HepG2 (cell line): ENCODE measurements around the gene ATRNL1. TPM values are rescaled to one million over a fixed set of nuclear protein-coding genes. Genes with fewer than 3 reads are reported as not detected.

ENCODE experiments used
- ATAC-seq: fragments of 200-7000 bp; cut with Tn5 transposase; 3 replicates; pipeline ENCODE4 v1.9.1; 2020; ENCODE audit warnings: mild to moderate bottlenecking, moderate library complexity
- BruUV-seq: library from RNA; stranded (reverse); fragments of 400-500 nt; replicated peaks from 2 replicates; lab custom pipeline; 2021; lab: Mats Ljungman, UMichigan
- CTCF ChIA-PET: fragments of 300-600 bp; formaldehyde crosslinking; extraction: SDS; loops from one replicate; lab custom pipeline; 2021; ENCODE audit warnings: low total read pairs, inconsistent platforms, low intra/inter-chr PET ratio; lab: Yijun Ruan, JAX
- POLR2A ChIA-PET: fragments of 350-600 bp; sonication (Branson Sonifier 250); formaldehyde crosslinking; loops from one replicate; lab custom pipeline; 2020; ENCODE audit warnings: antibody characterized with exemption, inconsistent platforms; lab: Yijun Ruan, JAX
- DNase-seq: peaks from one replicate; pipeline ENCODE4 v3.0.0-alpha.2; 2015; ENCODE audit warnings: low spot score
- FAIRE-seq: peaks from 3 replicates; lab custom pipeline; 2011; peaks lifted over from hg19 to GRCh38; lab: Jason Lieb, UNC
- H2AFZ ChIP-seq: one replicate; pipeline ENCODE4 v1.6.1; 2011; ENCODE audit warnings: low read length, inconsistent platforms
- H3K27ac ChIP-seq: fragments of 300-600 bp; 3 replicates; pipeline ENCODE4 v1.8.0; 2011; ENCODE audit warnings: mixed run types, mild to moderate bottlenecking, mixed read lengths, low read length, inconsistent platforms; ENCODE audit not compliant: insufficient read depth; ENCODE audit errors: extremely low read length
- H3K27me3 ChIP-seq, 2 experiments: fragments of 200-600 bp in 1 of 2; 2 replicates in 1 of 2; 3 replicates in 1 of 2; pipeline versions ENCODE4 v1.6.0 to v1.8.0; 2011; ENCODE audit warnings: low read length in 2 of 2, mild to moderate bottlenecking in 2 of 2, moderate library complexity in 2 of 2, inconsistent platforms in 1 of 2; ENCODE audit not compliant: insufficient read depth in 2 of 2, control insufficient read depth in 1 of 2
- H3K36me3 ChIP-seq, 2 experiments: fragments of 200-600 bp in 1 of 2; replicated peaks in 1 of 2; 2 replicates in 1 of 2; 3 replicates in 1 of 2; pipeline versions ENCODE4 v1.5.1 to v1.8.0; 2011; ENCODE audit warnings: low read length in 2 of 2, inconsistent platforms in 1 of 2; ENCODE audit not compliant: insufficient read depth in 2 of 2, control insufficient read depth in 1 of 2
- H3K4me1 ChIP-seq: 2 replicates; pipeline ENCODE4 v1.5.1; 2012; ENCODE audit warnings: low read length, inconsistent platforms; ENCODE audit not compliant: insufficient read depth
- H3K4me2 ChIP-seq: 2 replicates; pipeline ENCODE4 v1.6.0; 2011; ENCODE audit warnings: low read depth, low read length, inconsistent platforms
- H3K4me3 ChIP-seq, 3 experiments: fragments of 200-600 bp in 1 of 3; sonication (generic), shearing (Covaris generic) in 1 of 3; replicated peaks in 1 of 3; 2 replicates each; pipeline ENCODE4 v1.5.1; 2011 to 2016; ENCODE audit warnings: low read length in 3 of 3, inconsistent platforms in 2 of 3, low read depth in 2 of 3, mild to moderate bottlenecking in 2 of 3, control low read depth in 1 of 3, mixed read lengths in 1 of 3; ENCODE audit not compliant: insufficient read depth in 1 of 3
- H3K79me2 ChIP-seq: one replicate; pipeline ENCODE4 v1.6.1; 2011; ENCODE audit warnings: low read length, inconsistent platforms; ENCODE audit not compliant: insufficient read depth
- H3K9ac ChIP-seq: 2 replicates; pipeline ENCODE4 v1.6.0; 2011; ENCODE audit warnings: mild to moderate bottlenecking, low read depth, low read length, inconsistent platforms; ENCODE audit not compliant: insufficient read depth
- H3K9me3 ChIP-seq: 2 replicates; pipeline ENCODE4 v1.5.1; 2012; ENCODE audit warnings: mild to moderate bottlenecking, low read length
- H4K20me1 ChIP-seq: 2 replicates; pipeline ENCODE4 v1.6.0; 2011; ENCODE audit warnings: inconsistent platforms, mild to moderate bottlenecking, low read length, moderate library complexity; ENCODE audit not compliant: insufficient read depth
- ATF7 ChIP-seq, 2 experiments: fragments of 450-650 bp in 1 of 2; sonication (generic) in 1 of 2; formaldehyde crosslinking in 1 of 2; IDR thresholded peaks; 2 replicates each; pipeline versions ENCODE4 v1.4.0 to v1.6.1; 2016 to 2020; ENCODE audit warnings: antibody characterized with exemption in 1 of 2, mild to moderate bottlenecking in 1 of 2, missing genetic modification reagents in 1 of 2
- HNRNPUL1 ChIP-seq: fragments of 200-400 bp; formaldehyde crosslinking; IDR thresholded peaks from 2 replicates; pipeline ENCODE4 v1.6.1; 2017; ENCODE audit warnings: low read depth, mild to moderate bottlenecking, low read length, moderate library complexity
- RBAK ChIP-seq: sonication (generic); formaldehyde crosslinking; IDR thresholded peaks from 2 replicates; pipeline ENCODE4 v1.5.1; 2020; ENCODE audit warnings: mild to moderate bottlenecking, missing genetic modification reagents
- SAFB2 ChIP-seq: sonication (generic); formaldehyde crosslinking; IDR thresholded peaks from 2 replicates; pipeline ENCODE4 v1.5.1; 2020; ENCODE audit warnings: missing genetic modification reagents, low read depth, mild to moderate bottlenecking, borderline replicate concordance
- ZNF180 ChIP-seq: sonication (generic); formaldehyde crosslinking; IDR thresholded peaks from 2 replicates; pipeline ENCODE4 v1.4.0; 2020; ENCODE audit warnings: low read depth, missing genetic modification reagents, borderline replicate concordance
- ZNF24 ChIP-seq: fragments of 450-650 bp; IDR thresholded peaks from 2 replicates; pipeline ENCODE4 v1.6.1; 2017; ENCODE audit warnings: antibody characterized with exemption, mild to moderate bottlenecking
- ZNF331 ChIP-seq: sonication (generic); formaldehyde crosslinking; IDR thresholded peaks from 2 replicates; pipeline ENCODE4 v1.4.0; 2020; ENCODE audit warnings: missing genetic modification reagents
- ZNF468 ChIP-seq: sonication (generic); formaldehyde crosslinking; IDR thresholded peaks from 2 replicates; pipeline ENCODE4 v1.8.0; 2022; ENCODE audit warnings: mild to moderate bottlenecking, moderate library complexity, missing genetic modification reagents
- ZNF652 ChIP-seq: IDR thresholded peaks from 2 replicates; pipeline ENCODE4 v1.6.1; 2016; ENCODE audit warnings: low read depth, borderline replicate concordance
- WGBS: methylation state at CpG from one replicate; pipeline ENCODE4 v1.1.6; 2017; ENCODE audit warnings: low lambda C conversion rate; 5-methylcytosine and 5-hydroxymethylcytosine counted together
- in situ Hi-C: cut with HindIII; loops from 2 replicates; pipeline ENCODE4 v1.10.0; 2017; ENCODE audit warnings: low pct_unique_long_range_greater_than_20kb; ENCODE audit not compliant: extremely low pct_ligation_motif_present
- intact Hi-C: fragments of 100-400 bp; cut with micrococcal nuclease; formaldehyde crosslinking; loops from one replicate; pipeline ENCODE4 v1.10.0; 2022; ENCODE audit not compliant: unreplicated experiment
- polyA plus RNA-seq, 8 experiments: library from polyadenylated mRNA; depleted of rRNA in 3 of 8; stranded (reverse) in 7 of 8; unstranded in 1 of 8; fragments of >200 nt; fragmentation: Illumina TruSeq in 4 of 8; extraction: Trizol in 4 of 8; gene quantifications; 2 replicates each; pipeline versions ENCODE4 v1.2.1 to v1.2.3, GENCODE V29; 2011 to 2016; ENCODE audit warnings: low read depth in 4 of 8, missing spikeins in 1 of 8, mixed read lengths in 1 of 8; ENCODE audit not compliant: insufficient read depth in 1 of 8
- total RNA-seq, 5 experiments: library from RNA; depleted of rRNA; stranded (reverse); fragments of >200 nt; fragmentation: Illumina TruSeq; extraction: Trizol; gene quantifications; 2 replicates each; pipeline ENCODE4 v1.2.3, GENCODE V29; 2016; ENCODE audit warnings: low read depth in 1 of 5
- TF ChIP-seq, protein P1 (sequence below): sonication (generic); formaldehyde crosslinking; IDR thresholded peaks from 2 replicates; pipeline ENCODE4 v1.8.0; 2023; ENCODE audit warnings: mild to moderate bottlenecking, missing genetic modification reagents
- TF ChIP-seq, protein P2 (sequence below): sonication (generic); formaldehyde crosslinking; IDR thresholded peaks from 2 replicates; pipeline ENCODE4 v1.8.1; 2023; ENCODE audit warnings: mild to moderate bottlenecking, moderate library complexity, missing genetic modification reagents
- TF ChIP-seq, protein P3 (sequence below): IDR thresholded peaks from 2 replicates; pipeline ENCODE4 v1.6.1; 2012; ENCODE audit warnings: low read length, improper control_type of control experiment
- TF ChIP-seq, protein P4 (sequence below): sonication (generic); formaldehyde crosslinking; IDR thresholded peaks from 2 replicates; pipeline ENCODE4 v1.5.0; 2020; ENCODE audit warnings: mild to moderate bottlenecking, missing genetic modification reagents

ATRNL1 gene
- total and polyA plus RNA-seq, 2 of the 13 experiments (the other 11 are each of a cell fraction or from before 2014, with no cell fraction given) = 0.04 TPM; not detected in 1

- Histone ChIP-seq H2AFZ (no peak overlapping the region), H3K9ac (no peak overlapping the region), H3K4me3 (no peak overlapping the region), H3K4me1 (no peaks in the 10 kb centered on the region), H3K79me2 (no peaks in the 10 kb centered on the region), H3K4me2 (no peak overlapping the region), H3K27ac (no peak overlapping the region), H4K20me1 (no peaks in the 10 kb centered on the region), H3K9me3 (no peaks in the 10 kb centered on the region), H3K27me3 (no peaks in the 10 kb centered on the region), H3K36me3 (no peaks in the 10 kb centered on the region)
- CTCF ChIA-PET = no interaction called here
- intact Hi-C loops (no loop called here), in situ Hi-C loops (no loop called here)
- WGBS = 0% methylated on average over 2 of the region's 2 CpGs
- FAIRE-seq = no peak
- POLR2A ChIA-PET = no interaction called here
- ATAC-seq = no peak
- DNase-seq = no peak
- BruUV-seq = no TSS peak
- TF ChIP-seq ZNF180 (CRISPR knock-in tag) = no peak
- TF ChIP-seq ZNF468 = no peak
- no peak for TF ChIP-seq ATF7 (IDR thresholded peaks at IDR 0.05)
- no peak for TF ChIP-seq ATF7 (CRISPR knock-in tag; IDR thresholded peaks at IDR 0.05)
- TF ChIP-seq RBAK = no peak
- TF ChIP-seq, protein P1, sequence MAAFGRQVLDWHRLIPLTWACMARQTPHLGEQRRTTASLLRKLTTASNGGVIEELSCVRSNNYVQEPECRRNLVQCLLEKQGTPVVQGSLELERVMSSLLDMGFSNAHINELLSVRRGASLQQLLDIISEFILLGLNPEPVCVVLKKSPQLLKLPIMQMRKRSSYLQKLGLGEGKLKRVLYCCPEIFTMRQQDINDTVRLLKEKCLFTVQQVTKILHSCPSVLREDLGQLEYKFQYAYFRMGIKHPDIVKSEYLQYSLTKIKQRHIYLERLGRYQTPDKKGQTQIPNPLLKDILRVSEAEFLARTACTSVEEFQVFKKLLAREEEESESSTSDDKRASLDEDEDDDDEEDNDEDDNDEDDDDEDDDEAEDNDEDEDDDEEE (CRISPR knock-in tag) = no peak
- no peak for TF ChIP-seq ZNF331 (CRISPR knock-in tag)
- TF ChIP-seq, protein P2, sequence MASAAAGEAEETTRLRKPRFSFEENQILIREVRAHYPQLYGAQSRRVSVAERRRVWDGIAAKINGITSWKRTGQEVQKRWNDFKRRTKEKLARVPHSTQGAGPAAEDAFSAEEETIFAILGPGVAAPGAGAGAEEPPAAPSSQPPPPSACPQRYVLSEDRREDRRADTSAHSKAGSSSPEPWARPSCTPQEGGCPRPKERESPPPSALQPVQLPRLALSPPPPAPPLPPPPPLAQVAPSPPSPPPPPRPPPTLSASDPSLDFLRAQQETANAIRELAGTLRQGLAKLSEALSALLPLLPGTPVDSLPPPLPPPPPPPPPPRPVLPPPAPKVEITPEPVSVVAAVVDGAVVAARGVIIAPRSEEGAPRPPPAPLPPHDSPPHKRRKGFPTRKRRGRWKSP (CRISPR knock-in tag) = no peak
- TF ChIP-seq, protein P3, sequence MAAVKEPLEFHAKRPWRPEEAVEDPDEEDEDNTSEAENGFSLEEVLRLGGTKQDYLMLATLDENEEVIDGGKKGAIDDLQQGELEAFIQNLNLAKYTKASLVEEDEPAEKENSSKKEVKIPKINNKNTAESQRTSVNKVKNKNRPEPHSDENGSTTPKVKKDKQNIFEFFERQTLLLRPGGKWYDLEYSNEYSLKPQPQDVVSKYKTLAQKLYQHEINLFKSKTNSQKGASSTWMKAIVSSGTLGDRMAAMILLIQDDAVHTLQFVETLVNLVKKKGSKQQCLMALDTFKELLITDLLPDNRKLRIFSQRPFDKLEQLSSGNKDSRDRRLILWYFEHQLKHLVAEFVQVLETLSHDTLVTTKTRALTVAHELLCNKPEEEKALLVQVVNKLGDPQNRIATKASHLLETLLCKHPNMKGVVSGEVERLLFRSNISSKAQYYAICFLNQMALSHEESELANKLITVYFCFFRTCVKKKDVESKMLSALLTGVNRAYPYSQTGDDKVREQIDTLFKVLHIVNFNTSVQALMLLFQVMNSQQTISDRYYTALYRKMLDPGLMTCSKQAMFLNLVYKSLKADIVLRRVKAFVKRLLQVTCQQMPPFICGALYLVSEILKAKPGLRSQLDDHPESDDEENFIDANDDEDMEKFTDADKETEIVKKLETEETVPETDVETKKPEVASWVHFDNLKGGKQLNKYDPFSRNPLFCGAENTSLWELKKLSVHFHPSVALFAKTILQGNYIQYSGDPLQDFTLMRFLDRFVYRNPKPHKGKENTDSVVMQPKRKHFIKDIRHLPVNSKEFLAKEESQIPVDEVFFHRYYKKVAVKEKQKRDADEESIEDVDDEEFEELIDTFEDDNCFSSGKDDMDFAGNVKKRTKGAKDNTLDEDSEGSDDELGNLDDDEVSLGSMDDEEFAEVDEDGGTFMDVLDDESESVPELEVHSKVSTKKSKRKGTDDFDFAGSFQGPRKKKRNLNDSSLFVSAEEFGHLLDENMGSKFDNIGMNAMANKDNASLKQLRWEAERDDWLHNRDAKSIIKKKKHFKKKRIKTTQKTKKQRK = no peak
- TF ChIP-seq SAFB2 = no peak
- TF ChIP-seq, protein P4, sequence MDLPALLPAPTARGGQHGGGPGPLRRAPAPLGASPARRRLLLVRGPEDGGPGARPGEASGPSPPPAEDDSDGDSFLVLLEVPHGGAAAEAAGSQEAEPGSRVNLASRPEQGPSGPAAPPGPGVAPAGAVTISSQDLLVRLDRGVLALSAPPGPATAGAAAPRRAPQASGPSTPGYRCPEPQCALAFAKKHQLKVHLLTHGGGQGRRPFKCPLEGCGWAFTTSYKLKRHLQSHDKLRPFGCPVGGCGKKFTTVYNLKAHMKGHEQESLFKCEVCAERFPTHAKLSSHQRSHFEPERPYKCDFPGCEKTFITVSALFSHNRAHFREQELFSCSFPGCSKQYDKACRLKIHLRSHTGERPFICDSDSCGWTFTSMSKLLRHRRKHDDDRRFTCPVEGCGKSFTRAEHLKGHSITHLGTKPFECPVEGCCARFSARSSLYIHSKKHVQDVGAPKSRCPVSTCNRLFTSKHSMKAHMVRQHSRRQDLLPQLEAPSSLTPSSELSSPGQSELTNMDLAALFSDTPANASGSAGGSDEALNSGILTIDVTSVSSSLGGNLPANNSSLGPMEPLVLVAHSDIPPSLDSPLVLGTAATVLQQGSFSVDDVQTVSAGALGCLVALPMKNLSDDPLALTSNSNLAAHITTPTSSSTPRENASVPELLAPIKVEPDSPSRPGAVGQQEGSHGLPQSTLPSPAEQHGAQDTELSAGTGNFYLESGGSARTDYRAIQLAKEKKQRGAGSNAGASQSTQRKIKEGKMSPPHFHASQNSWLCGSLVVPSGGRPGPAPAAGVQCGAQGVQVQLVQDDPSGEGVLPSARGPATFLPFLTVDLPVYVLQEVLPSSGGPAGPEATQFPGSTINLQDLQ (CRISPR knock-in tag) = no peak
- TF ChIP-seq ZNF24 = no peak
- no peak for TF ChIP-seq HNRNPUL1
- TF ChIP-seq ZNF652 (CRISPR knock-in tag) = no peak
Observed at GRCh38 chr10:115818012-115818411, 724.8 kb downstream of the ATRNL1 start.
